Bronchial epithelial cell (primary cell): Measurements from ENCODE around the gene PPM1M. TPM values are rescaled to one million over a fixed set of nuclear protein-coding genes. Genes with fewer than 3 reads are reported as not detected.

ENCODE experiments used
- DNase-seq: peaks from one replicate; pipeline ENCODE4 v3.0.0-alpha.2; 2010; ENCODE audit warnings: low read depth
- FAIRE-seq: peaks from 2 replicates; lab custom pipeline; 2011; peaks lifted over from hg19 to GRCh38; lab: Jason Lieb, UNC
- H3K27me3 ChIP-seq: 2 replicates; pipeline ENCODE4 v1.5.1; 2011; ENCODE audit warnings: low read length; ENCODE audit not compliant: control insufficient read depth, insufficient read depth
- H3K36me3 ChIP-seq: 2 replicates; pipeline ENCODE4 v1.5.1; 2011; ENCODE audit warnings: low read length; ENCODE audit not compliant: control insufficient read depth, insufficient read depth
- H3K4me3 ChIP-seq: 2 replicates; pipeline ENCODE4 v1.5.1; 2011; ENCODE audit warnings: mild to moderate bottlenecking, low read depth, low read length, control low read depth
- CTCF ChIP-seq: IDR thresholded peaks from 2 replicates; pipeline ENCODE4 v1.5.1; 2011; ENCODE audit warnings: mild to moderate bottlenecking, moderate library complexity, low read length, control low read depth, inconsistent platforms; ENCODE audit not compliant: insufficient read depth, severe bottlenecking
- total RNA-seq: library from RNA; depleted of rRNA; stranded (reverse); fragments of >200 nt; gene quantifications from 2 replicates; pipeline ENCODE4 v1.2.1, GENCODE V29; 2014

PPM1M gene
- total RNA-seq, 1 donor from 2014 or later = 2.6 TPM

DNA sequence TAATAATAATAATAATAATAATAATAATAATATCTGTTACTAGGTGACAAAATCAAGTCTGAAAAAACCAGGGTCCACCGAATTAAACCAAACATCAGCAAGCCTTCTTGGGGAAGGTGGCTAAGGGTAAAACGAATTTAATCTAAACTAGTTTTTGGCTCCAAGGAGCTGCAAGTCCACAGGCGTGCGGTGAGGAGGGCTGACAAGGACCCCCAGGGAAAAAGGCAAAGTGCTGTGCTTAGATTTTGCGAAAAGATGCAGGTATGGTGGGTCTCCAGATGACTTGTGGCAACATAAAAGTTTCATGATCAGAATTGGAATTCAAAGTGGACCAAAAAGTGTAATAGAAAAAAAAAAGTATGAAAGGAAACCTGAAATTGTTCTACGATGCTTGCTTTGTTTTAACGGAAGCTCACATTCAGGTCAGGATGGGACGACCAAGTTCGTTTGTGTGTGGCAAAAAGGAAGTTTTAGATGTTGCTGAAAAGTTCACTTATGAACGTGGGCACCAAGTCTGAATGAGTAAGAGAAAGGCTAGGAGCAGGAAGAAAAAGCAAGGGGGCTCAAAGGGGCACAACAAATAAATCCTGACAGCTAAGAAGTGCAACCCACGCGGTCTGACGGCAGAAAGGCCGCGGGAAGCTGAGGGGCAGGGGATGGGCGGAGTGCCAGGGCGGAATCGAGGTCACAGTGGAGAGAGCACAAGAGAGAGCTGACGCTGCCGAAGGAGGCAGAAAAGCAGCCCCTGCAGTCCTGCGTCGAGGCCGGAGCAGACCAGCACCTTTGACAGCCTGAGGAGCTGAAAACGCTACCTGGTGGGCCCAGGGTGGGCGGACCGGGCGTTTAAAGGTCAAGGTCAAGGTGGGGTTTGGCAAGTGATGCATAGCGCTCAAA, 31.8 kb downstream of the PPM1M start:
- TF ChIP-seq CTCF = no peak
- peak; percentile 25 for DNase-seq
- no peak for FAIRE-seq
- peak overlapping the region; percentile 73 for H3K4me3 ChIP-seq
- H3K36me3 ChIP-seq = no peaks in the 10 kb centered on the region
- H3K27me3 ChIP-seq = no peaks in the 10 kb centered on the region

DNA sequence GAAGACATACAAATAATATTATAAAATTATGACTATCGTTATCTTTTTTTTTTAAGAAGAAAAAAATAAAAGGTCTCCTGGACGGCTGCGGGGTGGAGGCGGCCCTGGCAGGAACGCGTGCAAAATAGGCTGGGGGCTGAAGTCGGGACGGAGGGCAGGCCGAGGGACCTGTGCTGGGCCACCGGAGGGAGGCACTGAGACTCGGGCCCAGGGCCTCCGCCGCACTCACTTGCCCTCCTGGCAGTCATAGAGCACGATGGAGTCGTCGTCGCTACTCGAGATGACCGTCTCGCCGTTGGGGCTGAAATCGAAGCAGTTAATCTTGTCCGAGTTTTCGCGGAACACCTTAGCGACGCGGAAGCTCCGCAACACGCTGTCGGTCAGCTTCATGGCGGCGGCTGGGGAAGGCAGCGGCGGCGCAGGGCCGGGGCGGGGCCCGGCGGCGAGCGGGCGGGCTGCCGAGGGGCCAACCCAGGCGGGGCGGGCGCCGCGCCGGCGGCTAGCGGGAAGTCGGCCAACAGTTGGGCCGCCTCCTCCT, 32.5 kb downstream of the PPM1M start:
- Histone ChIP-seq H3K27me3 (no peaks in the 10 kb centered on the region), H3K36me3 (no peaks in the 10 kb centered on the region), H3K4me3 (peak overlapping the region; percentile 73)
- TF ChIP-seq CTCF = peak; percentile 53
- FAIRE-seq (no peak), DNase-seq (peak; percentile 42)

GRCh38 chr3:52278510-52279069, 33.0 kb downstream of the PPM1M start, which contains the start of gene WDR82:
Gene WDR82, minus strand, starts transcription at chr3:52278649. Its CDS starts 288 bp downstream, at chr3:52278361.
- peak; percentile 77 for DNase-seq
- peak; percentile 63 for TF ChIP-seq CTCF
- Histone ChIP-seq H3K36me3 (no peaks in the 10 kb centered on the region), H3K4me3 (peak within 1 kb of the TSS; percentile 73), H3K27me3 (no peaks in the 10 kb centered on the region)
- FAIRE-seq = no peak

GRCh38 chr3:52279596-52279995, 34.0 kb downstream of the PPM1M start:
- Histone ChIP-seq H3K36me3 (no peaks in the 10 kb centered on the region), H3K27me3 (no peaks in the 10 kb centered on the region), H3K4me3 (no peak overlapping the region)
- no peak for DNase-seq
- FAIRE-seq = no peak
- no peak for TF ChIP-seq CTCF

DNA sequence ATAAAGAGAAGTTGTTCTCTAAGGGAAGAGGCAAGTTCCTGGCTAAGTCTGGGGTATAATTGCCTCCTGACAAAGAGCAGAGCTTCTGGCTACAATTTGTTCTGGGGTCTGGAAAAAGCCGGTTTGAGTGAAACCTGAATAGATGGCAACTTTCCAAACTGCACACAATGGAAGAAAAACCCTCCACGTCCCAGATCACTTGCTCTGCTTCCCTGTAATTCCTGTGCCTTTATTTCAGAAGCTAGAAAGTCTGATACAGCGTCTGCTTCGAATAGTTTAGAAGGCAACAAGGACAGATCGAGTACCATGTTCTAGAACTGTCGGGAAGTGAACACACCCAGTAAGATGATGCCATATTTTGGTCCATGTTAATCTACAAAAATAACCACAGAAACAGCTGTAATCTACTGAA, 34.5 kb downstream of the PPM1M start:
- no peak overlapping the region for H3K4me3 ChIP-seq

More for the DNA sequence above, 34.5 kb downstream of the PPM1M start:
- DNase-seq (no peak), FAIRE-seq (no peak)
- H3K36me3 ChIP-seq = no peaks in the 10 kb centered on the region
- H3K27me3 ChIP-seq = no peaks in the 10 kb centered on the region
- TF ChIP-seq CTCF = no peak
